HG02610 (cell line): Measurements from ENCODE around the gene ATP5IF1.

Experiments used
- ATAC-seq: cut with Tn5 transposase; IDR thresholded peaks from one replicate; pipeline ENCODE4 v1.9.1; 2021; ENCODE audit warnings: mild to moderate bottlenecking, moderate library complexity; ENCODE audit not compliant: unreplicated experiment

ATP5IF1 gene

GRCh38 chr1:28235755-28236655 lies at the start of gene ATP5IF1:
Gene ATP5IF1, plus strand, starts transcription at chr1:28236124. Its CDS starts 60 bp downstream, at chr1:28236184.
- peak; percentile 89 for ATAC-seq

DNA sequence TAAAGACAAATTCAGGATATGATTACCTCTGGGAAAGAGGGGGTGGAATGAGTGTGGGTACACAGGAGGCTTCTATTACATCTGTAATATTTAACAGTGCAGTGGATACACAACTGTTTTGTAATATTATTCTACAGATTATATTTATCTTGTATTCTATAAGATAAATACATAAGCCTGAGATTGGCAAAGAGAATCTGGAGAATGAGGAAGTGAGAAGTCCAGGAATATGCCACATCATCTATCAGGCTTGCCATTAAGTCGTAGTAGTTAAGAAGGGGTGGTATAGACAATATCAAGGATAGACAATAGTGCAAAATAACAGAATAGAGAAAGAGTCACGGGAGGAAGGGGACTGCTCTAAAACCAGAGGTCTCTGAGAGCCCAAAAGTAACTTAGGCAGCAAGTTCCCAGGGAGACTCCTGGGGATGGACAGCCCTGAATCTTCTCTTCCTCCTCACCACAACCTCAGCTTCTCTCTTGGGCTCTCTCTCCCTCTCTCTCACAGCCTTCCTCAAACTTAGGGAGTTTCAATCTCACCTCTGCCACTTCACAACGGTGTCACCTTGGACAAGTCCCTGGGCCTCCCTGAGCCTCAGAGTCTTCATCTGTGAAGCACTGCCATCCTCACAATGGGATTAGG lies 45.5 kb upstream of the ATP5IF1 start:
- no peak for ATAC-seq

- ATAC-seq = no peak
Observed at GRCh38 chr1:28190996-28191645, 44.8 kb upstream of the ATP5IF1 start.

- no peak for ATAC-seq
Observed at GRCh38 chr1:28193701-28194161, 42.2 kb upstream of the ATP5IF1 start.

DNA sequence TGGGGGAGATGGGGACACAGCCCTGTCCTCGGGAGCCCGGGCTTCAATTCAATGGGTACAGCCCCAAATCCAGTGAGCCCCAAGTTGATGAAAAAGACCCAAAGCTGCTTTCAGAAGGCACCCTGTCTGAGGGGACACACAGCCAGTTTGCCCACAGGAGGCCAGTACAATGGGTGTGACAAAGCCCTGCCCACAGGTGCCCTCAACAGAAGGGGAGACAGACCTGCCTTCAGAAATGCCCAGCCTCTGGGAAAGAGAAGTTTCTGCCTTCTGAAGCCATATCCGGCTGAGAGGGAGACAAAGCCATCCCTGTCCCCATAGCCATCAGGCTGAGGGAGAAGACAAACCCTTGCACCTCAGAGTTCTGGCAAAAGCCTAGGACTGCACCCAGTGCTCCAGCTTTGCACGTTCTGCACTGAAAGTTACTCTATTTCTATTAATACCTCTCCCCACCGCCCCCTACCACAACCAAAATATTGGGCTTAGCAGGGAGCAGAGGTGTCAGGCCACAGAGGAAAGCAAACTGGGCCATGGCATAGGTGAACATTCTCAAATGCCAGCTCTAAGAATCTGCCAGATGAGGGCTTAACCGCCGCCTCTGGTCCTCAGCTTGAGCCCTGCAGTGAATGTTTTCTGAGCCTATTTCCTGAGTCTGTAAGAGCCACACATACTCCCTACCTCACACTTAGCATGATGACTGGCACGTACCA lies 41.4 kb upstream of the ATP5IF1 start:
- ATAC-seq = no peak

GRCh38 chr1:28195780-28196179 lies 40.1 kb upstream of the ATP5IF1 start:
- ATAC-seq = no peak

GRCh38 chr1:28196330-28196729 lies 39.6 kb upstream of the ATP5IF1 start:
- no peak for ATAC-seq

DNA sequence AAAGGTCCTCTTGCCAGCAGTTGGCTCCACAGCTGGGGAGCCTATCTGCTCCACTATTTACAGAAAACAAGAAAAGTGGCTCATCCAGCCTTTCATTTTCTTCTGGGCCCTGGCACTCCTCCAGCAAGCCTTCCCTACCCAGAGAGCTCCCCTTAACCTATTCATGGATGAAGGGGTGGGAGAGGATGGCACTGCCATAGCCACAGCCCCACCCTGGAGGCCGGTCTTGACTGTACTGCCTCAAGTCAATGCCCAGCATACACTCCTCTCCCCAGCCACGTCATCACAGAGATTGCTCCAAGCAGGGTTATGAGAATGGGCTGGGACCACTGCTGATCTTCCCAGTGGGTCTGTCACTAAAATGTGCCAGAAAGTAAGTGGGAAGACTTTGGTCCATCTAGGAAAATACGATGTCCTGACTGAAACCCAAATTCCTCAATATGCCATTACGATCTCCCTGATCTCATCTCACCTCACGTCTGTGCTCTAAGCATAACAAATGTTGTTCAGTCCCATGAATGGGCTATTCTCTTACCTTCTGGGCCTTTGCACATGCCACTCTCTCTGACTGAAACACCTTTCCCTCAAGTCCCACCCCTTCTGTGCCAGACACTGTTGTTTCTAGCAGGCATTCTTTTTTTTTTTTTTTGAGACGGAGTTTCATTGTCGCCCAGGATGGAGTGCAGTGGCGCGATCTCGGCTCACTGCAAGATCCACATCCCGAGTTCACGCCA lies 38.1 kb upstream of the ATP5IF1 start:
- no peak for ATAC-seq

DNA sequence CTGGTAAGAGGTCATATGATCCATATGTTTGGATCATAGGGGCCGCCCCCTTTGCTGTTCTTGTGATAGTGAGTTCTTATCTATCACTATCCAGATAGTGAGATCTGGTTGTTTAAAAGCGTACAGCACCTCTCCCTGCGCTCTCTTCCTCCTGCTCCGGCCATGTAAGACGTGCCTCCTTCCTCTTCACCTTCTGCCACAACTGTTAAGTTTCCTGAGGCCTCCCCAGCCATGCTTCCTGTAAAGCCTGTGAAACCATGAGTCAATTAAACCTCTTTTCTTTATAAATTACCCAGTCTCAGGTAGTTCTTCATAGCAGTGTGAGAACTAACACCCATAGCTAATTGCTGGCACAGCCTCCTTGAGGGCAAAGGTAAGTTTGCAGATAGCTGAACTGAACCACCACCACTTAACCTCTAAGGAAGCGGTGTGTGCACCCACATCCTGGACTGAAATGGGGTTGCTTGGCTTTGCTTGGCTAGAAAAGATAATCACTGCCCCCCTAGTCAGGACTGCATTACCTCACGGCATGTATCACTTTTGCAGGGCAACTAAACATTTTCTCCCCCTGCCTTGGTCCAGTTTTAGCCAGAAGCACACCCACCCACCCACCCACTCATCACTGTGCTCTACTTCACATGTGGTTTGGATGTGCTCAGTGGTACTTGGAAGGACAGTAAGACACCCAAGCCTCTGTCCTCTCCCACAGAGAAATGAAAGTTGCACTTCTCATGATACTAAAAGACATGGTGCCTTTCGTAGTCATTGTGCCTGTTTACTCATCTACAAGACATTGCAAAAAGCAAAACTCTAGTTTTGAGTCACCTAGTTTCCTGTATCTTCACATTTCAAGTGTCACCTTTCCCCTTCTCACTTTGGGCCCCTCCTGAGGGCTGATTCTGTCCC lies 36.3 kb upstream of the ATP5IF1 start:
- peak; percentile 82 for ATAC-seq

GRCh38 chr1:28200234-28200873 lies 35.6 kb upstream of the ATP5IF1 start:
- ATAC-seq = no peak

- ATAC-seq = no peak
Observed at GRCh38 chr1:28205243-28205642, 30.7 kb upstream of the ATP5IF1 start.

- no peak for ATAC-seq
Observed at GRCh38 chr1:28208818-28209441, 27.0 kb upstream of the ATP5IF1 start.

- ATAC-seq = no peak
Observed at GRCh38 chr1:28209700-28210099, 26.2 kb upstream of the ATP5IF1 start.

DNA sequence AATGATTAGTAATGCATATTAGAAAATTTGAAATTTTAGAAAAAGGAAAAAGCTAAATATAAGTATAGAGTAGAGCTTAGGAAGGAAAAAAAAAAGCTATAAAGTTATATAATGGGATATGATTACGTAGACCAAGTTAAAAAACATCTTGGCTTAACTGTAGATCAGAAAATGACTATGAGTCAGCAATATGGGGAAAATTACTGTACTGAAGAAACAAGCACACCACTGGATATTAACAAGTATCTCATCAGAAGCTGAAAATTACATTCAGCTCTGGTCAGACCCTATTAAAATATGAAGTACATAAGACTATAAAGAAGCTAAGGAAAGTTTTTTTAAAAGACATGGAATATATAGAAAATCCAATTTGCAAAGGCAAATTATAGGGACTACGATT lies 22.6 kb upstream of the ATP5IF1 start:
- ATAC-seq = no peak

- no peak for ATAC-seq
Observed at GRCh38 chr1:28229089-28229488, 6.8 kb upstream of the ATP5IF1 start.

DNA sequence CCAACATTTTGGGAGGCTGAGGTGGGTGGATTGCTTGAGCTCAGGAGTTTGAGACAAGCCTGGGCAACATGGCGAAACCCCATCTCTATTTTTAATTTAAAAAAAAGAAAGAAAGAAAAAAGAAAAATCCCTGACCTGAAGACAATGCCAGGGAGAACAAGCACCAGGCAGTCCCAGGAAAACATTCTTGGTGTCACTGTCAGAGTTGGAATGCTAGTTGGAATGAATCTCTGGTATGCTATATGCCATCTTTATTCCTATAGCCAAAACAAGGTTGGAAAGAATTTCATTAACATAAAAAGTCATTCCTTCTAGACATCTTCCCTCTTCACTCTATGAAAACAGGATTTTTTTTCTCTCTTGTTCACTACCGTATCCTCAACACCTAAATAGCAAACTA lies 5.9 kb upstream of the ATP5IF1 start:
- no peak for ATAC-seq

DNA sequence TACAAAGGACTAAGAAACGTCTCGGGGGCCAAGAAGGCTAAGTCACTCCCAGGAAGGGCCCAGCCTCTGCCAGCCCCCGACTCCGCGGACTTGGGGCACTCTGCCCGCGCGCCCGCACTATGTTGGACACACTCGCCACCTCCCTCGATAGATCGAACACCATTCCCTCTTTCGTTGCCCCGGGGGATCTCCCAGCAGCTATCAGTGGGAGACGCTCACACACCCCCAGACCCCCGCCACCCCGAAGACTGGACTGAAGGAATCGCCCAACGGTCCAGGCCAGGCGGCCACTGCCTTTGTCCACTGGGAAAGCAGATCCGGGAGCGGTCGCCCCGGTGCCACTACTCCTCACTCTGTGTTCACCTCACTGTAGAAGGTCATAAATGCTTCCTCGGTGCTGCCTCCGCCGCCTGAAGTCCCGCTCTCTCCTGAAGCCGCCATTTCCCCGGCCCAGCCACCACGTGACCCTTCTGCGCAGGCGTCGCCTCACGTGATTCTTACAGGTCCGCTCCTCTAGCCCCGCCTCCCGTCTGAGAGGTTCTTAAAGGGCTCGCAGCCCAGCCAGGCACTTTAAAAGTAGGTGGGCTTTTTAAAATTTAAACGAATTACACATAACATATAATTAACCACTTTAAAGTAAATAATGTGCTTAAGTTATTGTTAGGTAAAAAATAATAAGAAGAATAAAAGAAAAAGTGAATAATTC lies 3.2 kb upstream of the ATP5IF1 start, which contains the start of gene DNAJC8:
Gene DNAJC8, minus strand, starts transcription at position 472 of the 706 bp plus-strand sequence. Its CDS starts 31 bp downstream, at position 441.
- ATAC-seq = peak; percentile 55

GRCh38 chr1:28233264-28233606 lies 2.7 kb upstream of the ATP5IF1 start:
- no peak for ATAC-seq
